Frontal cortex (tissue), 4 donors: ENCODE measurements around the gene DSG3. TPM values are rescaled to one million over a fixed set of nuclear protein-coding genes. Genes with fewer than 3 reads are reported as not detected.

Experiments used
- DNase-seq, 2 donors: peaks; one replicate each; pipeline ENCODE4 v3.0.0; 2012; ENCODE audit warnings: low spot score in 2 of 2
- FAIRE-seq: peaks from 2 replicates; lab custom pipeline; 2012; peaks lifted over from hg19 to GRCh38; lab: Jason Lieb, UNC
- total RNA-seq: library from RNA; depleted of rRNA; stranded (reverse); fragments of >200 nt; gene quantifications from one replicate; pipeline ENCODE4 v1.2.3, GENCODE V29; 2014
- donor health status: control.
- donor health status: control.
- donor health status: control.

DSG3 gene
- total RNA-seq, 1 donor from 2014 or later = under 0.01 TPM

DNA sequence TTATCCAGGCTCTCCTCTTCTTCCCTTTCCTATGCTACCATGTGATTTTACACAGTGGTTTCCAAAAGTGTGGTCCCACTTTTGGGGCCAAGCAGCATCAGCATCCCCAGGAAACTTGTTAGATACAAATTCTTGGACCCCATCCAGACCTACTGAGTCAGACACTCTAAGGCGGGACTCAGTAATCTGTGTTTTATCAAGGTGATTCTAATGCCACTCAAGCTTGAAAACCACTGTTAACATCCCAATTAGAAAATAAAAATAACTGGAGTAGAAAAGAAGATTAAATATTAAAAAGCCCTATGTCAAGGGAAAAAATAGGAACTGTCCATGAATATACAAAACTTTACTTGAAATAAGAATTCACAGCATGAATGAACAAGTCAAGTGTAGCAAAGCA is 61.2 kb downstream of the DSG3 start:
- DNase-seq = no peak
- FAIRE-seq = no peak

DNA sequence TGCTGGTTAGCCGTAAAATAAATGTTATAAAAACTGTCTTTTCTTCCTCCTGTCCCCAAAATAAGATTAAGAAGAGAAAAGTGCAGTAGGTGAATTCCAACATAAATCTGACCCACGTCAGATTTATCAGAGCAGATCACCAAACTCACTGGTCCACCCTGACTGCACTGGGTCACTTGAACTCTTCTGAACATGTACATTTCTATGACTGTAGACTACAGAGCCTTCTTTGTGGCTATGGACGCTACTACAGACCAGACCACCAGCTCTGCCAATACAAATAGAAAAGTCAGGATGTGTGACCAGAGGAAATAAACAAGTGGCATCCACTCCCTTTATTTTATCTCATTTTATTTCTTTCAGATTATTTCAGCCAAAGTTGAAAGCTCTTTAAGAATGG is 62.0 kb downstream of the DSG3 start:
- FAIRE-seq (no peak), DNase-seq (no peak)

DNA sequence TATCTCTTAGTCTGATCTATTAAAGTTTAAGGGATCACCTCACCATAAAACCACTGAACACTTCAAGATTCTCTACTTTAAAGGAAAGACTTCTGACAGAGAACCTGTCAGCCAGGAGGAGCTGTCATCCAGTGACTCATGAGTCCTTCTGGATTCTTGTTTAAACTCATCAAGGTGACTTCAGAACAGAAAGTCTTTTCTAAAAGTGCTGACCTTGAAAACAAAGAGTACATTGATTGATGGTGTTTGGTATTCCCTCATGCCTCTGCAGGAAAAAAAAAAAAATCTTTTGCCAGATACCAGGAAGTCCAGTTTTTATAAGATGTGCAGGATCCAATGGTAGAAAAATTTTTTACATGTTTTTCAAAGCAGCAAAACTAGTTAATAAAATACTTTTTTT is 62.8 kb downstream of the DSG3 start:
- FAIRE-seq = no peak

DNA sequence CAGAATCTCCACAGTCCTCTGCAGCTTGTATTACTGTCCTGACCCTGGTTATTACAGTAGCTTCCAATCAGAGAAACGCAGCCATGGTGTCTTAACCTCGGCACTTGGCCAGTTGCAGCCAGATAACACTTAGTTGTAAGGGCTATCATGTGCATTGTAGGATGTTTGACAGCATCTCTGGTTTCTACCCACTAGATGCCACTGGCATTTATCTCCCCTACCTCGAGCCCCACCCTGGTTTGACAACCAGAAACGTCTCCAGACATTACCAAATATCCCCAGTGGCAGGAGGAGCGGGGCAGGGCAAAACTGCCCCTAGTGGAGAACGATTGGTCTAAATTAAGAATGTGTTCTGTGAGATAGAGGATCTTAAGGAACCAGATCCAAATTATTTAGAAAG is 63.6 kb downstream of the DSG3 start:
- no peak for FAIRE-seq
- DNase-seq = no peak

More for the DNA sequence above, 62.8 kb downstream of the DSG3 start:
- no peak for DNase-seq

DNA sequence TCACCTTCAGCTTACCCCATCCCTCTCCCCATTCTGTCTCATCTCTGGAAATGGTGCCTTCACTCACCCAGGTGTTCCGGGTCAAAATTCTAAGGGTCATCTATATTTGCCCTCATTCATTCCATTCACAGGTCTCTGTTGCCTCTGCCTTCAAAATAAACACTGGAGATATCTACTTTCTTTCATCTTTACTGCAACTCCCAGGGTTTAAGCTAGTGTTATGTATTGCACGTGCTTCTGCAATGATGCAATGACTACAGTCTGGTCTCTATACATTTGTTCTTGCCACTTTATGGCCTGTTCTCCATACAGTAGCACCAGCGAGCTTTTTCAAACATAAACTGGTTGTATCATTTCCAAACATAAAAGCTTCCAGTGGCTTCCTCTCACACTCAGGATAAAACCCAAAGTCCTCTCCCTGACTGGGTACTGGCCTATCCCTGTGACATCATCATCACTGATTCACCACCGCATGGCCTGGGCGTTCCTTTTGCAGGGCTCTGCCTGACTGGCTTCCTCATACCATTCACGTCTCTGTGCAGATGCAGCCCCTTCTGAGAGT is 64.7 kb downstream of the DSG3 start:
- FAIRE-seq (no peak), DNase-seq (no peak)

DNA sequence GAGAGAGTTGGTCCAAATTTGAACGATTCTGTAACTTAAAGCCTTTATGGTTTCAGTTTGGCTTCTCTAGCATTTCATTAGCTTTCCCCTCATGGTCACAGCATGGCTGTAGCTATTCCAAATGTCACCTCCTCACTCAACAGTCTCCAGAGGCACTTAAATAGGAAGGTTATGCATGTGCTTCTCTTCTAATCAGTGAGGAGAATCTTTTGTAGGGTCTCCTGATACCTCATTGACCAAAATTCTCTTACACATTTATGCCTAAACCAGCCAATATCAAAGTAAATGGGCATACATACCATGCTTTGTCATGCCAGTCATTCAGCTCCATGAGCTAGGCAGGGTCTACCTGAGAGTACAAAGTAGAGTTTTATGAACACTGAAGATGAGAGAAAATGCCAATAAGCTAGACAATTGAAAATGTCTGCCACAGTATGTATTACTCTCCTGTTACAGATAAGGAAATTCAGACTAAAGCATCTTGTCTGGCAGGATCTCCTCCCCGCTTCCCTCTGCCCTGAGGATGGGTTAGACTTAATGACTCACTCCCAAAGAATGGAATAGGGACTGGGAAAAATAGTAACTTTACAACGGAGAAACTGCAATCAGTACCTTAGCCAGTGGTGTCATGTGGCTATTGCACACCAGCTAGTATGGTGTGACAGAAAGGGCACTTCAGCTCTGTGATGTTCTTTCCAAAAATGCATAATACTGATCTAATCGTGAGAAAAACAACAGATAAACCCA is 65.8 kb downstream of the DSG3 start:
- no peak for FAIRE-seq
- no peak for DNase-seq

DNA sequence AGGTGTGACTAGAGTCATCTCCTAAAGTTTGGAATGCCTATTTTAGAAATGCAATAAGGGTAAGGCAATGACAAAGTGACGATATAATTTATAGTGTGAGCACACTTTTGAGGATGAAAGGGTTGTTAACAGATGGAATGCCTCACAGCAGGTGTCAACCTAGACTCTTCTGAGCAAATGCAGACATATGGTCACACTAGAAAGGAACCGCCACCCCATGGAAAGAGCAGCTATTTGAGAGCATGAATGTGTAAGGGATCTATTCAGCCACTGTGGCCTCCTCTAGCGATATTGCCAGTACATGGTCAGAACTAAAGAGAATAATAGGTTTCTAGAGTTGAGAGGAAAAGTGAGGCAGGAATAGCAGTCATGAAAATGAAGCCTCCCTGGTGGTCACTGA is 68.9 kb downstream of the DSG3 start:
- no peak for FAIRE-seq

DNA sequence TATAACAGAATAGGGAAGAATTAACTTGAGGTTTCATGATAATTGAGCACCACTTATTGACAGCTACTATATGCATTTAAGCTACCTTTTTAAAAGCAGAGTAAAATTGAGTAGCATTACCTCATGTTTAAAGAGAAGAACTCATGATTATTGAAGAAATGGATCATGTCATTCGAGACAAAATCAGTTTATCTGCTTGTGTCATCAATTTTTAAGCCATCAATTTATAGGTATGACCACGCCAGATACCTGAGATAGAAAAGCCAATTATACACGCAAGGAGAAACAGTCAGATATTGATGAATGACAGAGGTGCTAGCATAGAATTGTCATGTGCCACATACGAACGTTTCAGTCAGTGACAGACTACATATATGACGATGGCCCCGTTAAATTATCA is 78.8 kb downstream of the DSG3 start:
- FAIRE-seq (no peak), DNase-seq (no peak)

More for the DNA sequence above, 68.9 kb downstream of the DSG3 start:
- DNase-seq = no peak

Other genes with a start within 250 kb of the DSG3 start
- under 0.01 TPM for gene DSG1, start 129.6 kb upstream of the DSG3 start, total RNA-seq
- under 0.01 TPM for gene DSG4, start 71.0 kb upstream of the DSG3 start, total RNA-seq
- 3.3 TPM for gene DSG2, start 50.4 kb downstream of the DSG3 start, total RNA-seq
- 0.82 TPM for gene TTR, start 144.1 kb downstream of the DSG3 start, total RNA-seq
- gene B4GALT6, start 236.8 kb downstream of the DSG3 start, total RNA-seq = 7.7 TPM